Measurements from ENCODE around the gene DSCAML1. TPM values are rescaled to one million over a fixed set of nuclear protein-coding genes. Genes with fewer than 3 reads are reported as not detected.

The DSCAML1 gene
- total and polyA plus RNA-seq, 8 donors = 0.08 to 2.9 (median 0.45) TPM

DNA sequence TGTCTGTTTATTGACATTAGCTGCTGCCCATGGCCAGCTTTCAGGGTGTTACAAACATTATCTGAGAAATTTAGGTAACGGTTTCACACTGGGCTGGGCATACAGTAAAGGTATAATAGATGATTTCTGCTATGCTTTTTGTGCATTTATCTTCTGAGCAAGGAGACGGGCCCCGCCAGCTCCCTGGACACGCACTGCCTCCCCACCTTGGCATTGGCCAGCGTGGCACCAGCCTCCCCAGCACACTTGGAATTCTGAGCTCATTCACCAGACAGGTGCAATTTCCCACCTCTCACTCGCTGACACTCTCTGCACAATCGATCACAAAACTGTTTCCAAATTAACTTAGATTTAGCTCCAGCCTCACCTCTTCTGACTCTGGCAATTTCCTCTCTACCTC lies 246.6 kb downstream of the DSCAML1 start:
- Histone ChIP-seq H3K27ac (no peak overlapping the region), H3K36me3 (no peaks in the 10 kb centered on the region), H3K4me3 (no peak overlapping the region), H3K4me1 (no peaks in the 10 kb centered on the region), H3K27me3 (peaks cover 0 to 19% (median 0%) of the 10 kb centered on the region in 3 donors), H3K9me3 (no peaks in the 10 kb centered on the region)
- TF ChIP-seq, protein P1, sequence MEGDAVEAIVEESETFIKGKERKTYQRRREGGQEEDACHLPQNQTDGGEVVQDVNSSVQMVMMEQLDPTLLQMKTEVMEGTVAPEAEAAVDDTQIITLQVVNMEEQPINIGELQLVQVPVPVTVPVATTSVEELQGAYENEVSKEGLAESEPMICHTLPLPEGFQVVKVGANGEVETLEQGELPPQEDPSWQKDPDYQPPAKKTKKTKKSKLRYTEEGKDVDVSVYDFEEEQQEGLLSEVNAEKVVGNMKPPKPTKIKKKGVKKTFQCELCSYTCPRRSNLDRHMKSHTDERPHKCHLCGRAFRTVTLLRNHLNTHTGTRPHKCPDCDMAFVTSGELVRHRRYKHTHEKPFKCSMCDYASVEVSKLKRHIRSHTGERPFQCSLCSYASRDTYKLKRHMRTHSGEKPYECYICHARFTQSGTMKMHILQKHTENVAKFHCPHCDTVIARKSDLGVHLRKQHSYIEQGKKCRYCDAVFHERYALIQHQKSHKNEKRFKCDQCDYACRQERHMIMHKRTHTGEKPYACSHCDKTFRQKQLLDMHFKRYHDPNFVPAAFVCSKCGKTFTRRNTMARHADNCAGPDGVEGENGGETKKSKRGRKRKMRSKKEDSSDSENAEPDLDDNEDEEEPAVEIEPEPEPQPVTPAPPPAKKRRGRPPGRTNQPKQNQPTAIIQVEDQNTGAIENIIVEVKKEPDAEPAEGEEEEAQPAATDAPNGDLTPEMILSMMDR (IDR thresholded peaks at IDR 0.05) = no peak
- TF ChIP-seq EP300 (IDR thresholded peaks at IDR 0.05) (no peak), POLR2A (IDR thresholded peaks at IDR 0.05) (no peak), POLR2AphosphoS5 (IDR thresholded peaks at IDR 0.05) (no peak)
- DNase-seq = no peak
- WGBS, 5 donors = 62 to 82% (median 78%) methylated on average over 7 of the region's 7 CpGs
- intact Hi-C loops (cut with DNase I; ENCODE audit: low total_unique reads) = no loop called here

DNA sequence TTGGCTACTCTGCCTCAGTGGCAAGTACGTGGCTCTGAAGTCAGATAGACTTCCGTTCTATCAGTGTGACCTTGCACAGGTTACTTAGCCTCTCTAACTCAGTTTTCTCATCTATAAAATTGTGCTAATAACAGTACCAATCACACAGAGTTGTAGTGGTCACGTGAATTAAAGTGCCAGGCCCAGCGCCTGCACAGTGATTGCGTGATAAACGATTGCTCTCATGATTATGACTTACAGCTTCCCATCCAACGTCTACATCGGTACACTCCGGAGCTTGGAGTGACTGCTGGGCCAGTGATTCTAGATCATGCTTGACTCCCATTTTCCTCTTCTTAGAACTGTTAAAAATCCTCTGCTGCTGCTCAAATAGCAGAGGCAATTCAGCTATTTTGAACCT lies 247.6 kb downstream of the DSCAML1 start:
- Histone ChIP-seq H3K9me3 (peaks cover 0 to under 1% (median 0%) of the 10 kb centered on the region in 4 donors), H3K4me3 (no peak overlapping the region), H3K27me3 (peaks cover 0 to 19% (median 0%) of the 10 kb centered on the region in 3 donors), H3K36me3 (no peaks in the 10 kb centered on the region), H3K27ac (no peak overlapping the region), H3K4me1 (no peaks in the 10 kb centered on the region)
- intact Hi-C loops (cut with DNase I; ENCODE audit: low total_unique reads) = no loop called here
- WGBS, 5 donors = 75 to 96% (median 88%) methylated on average over 9 of the region's 9 CpGs
- TF ChIP-seq, protein P1 (IDR thresholded peaks at IDR 0.05) = no peak
- TF ChIP-seq POLR2A (IDR thresholded peaks at IDR 0.05) (no peak), EP300 (IDR thresholded peaks at IDR 0.05) (no peak), POLR2AphosphoS5 (IDR thresholded peaks at IDR 0.05) (no peak)
- DNase-seq = no peak

DNA sequence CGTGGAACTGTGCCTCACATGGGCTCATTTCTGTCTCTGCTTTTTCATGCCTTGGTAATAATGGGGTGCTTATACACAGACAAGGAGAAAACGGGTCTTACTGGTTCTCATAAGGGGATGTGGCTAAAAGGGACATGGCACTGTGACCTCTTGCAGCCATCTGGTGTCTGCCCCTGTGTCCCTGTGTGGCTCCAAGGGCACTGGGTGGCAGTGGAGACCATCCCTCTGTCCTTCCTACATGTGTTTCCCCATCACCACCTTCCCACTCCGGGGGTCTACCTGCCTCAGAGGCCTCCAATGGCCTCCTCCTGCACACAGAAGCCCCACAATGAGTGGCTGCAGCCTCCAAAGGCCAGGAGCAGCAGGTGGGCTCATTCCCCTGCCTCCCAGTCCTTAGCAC lies 248.1 kb downstream of the DSCAML1 start:
- no peak for TF ChIP-seq EP300 (IDR thresholded peaks at IDR 0.05)
- TF ChIP-seq POLR2A (IDR thresholded peaks at IDR 0.05) = no peak
- TF ChIP-seq POLR2AphosphoS5 (IDR thresholded peaks at IDR 0.05) = no peak
- TF ChIP-seq, protein P1 (IDR thresholded peaks at IDR 0.05) = no peak
- no peak overlapping the region for H3K4me3 ChIP-seq
- peaks cover 0 to 6% (median under 1%) of the 10 kb centered on the region in 4 donors for H3K9me3 ChIP-seq
- no peaks in the 10 kb centered on the region for H3K4me1 ChIP-seq
- 54 to 75% (median 57%) methylated on average over 3 of the region's 3 CpGs for WGBS, 5 donors
- H3K36me3 ChIP-seq = no peaks in the 10 kb centered on the region
- H3K27ac ChIP-seq = no peak overlapping the region
- no peak for DNase-seq
- intact Hi-C loops (cut with DNase I; ENCODE audit: low total_unique reads) = no loop called here
- peaks cover 0 to 22% (median 0%) of the 10 kb centered on the region in 3 donors for H3K27me3 ChIP-seq

DNA sequence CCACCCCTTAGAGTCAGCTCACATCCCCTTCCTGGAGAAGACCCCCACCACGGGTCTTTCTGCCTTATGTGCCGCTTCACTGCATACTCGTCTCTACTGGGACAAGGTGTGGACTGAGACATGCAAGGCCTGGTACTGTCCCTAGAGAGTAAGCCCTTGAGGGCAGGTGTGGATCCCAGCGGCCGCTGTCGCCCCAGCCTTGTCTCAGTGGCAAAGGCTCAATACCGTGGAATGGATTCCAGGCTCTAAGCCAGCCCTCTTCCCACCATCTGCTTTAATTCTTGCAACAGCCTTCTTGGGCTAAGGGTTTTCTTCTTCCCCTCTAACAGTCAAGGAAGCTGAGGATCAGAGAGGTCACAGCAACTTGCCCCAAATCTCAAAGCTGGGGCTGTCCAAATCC lies 249.1 kb downstream of the DSCAML1 start:
- H3K27ac ChIP-seq = no peak overlapping the region
- no peak for DNase-seq
- TF ChIP-seq, protein P1 (IDR thresholded peaks at IDR 0.05) = no peak
- TF ChIP-seq EP300 (IDR thresholded peaks at IDR 0.05) = no peak
- no peak for TF ChIP-seq POLR2A (IDR thresholded peaks at IDR 0.05)
- no peak for TF ChIP-seq POLR2AphosphoS5 (IDR thresholded peaks at IDR 0.05)
- no peaks in the 10 kb centered on the region for H3K36me3 ChIP-seq
- WGBS, 5 donors = 83 to 89% (median 85%) methylated on average over 7 of the region's 7 CpGs
- no peaks in the 10 kb centered on the region for H3K4me1 ChIP-seq
- H3K27me3 ChIP-seq = peaks cover 0 to 22% (median 0%) of the 10 kb centered on the region in 3 donors
- no peak overlapping the region for H3K4me3 ChIP-seq
- H3K9me3 ChIP-seq = peaks cover 4 to 15% (median 5%) of the 10 kb centered on the region in 4 donors
- intact Hi-C loops (cut with DNase I; ENCODE audit: low total_unique reads) = no loop called here
